GM19328 (cell line): ENCODE measurements around the gene SMURF1.
"Not testable (repeated sequence)": the region's sequence is repeated elsewhere in the genome, so short reads cannot be mapped to it uniquely, and the experiment has no call there.

Experiments
- ATAC-seq: cut with Tn5 transposase; IDR thresholded peaks from one replicate; pipeline ENCODE4 v1.9.1; 2021; ENCODE audit warnings: mild to moderate bottlenecking, moderate library complexity; ENCODE audit not compliant: unreplicated experiment

SMURF1 gene

DNA sequence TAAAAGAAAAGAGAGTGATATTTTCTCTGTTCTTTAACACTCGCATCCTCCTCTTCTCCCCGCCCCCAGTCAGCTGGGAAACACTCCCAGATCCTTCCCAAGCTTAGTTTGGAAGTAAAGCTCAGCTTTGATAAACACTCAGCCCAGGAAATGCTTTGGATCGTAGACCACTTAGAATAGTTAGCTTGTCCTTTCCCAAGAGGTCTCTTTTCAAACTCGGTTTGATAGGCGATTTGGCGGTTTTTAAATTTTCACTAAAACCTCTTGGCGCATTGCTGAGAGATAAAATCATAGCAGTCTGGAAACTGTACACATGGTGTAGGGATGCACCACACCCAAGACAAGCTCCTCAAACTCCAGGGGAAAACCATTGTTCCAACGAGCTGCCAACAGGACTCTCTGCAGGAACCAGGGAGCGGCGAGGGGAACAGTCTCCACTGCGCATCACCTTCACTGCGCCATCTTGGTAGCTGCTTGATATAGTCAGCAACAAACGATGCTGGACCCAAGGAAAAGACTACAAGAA lies 22.3 kb downstream of the SMURF1 start:
- ATAC-seq: no peak

DNA sequence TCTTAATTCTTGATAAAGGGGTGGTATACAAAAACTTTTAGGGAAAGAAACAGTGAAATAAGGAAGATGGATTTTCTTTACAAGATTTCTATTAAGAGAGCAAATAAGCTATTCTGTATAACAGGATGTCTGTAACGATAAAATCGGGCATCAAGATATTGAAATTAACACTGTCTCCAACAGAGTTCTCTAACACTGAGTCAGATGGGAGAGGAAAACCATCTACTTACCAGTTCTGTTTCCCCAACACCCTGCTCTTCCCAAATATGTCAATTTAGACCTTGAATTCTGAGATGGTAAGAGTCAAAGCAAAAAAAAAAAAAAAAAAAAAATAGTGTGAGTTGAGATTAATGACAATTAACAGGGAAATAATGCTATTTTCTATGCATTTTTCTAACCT lies 23.0 kb downstream of the SMURF1 start:
- ATAC-seq: no peak

GRCh38 chr7:99120501-99120900 lies 23.4 kb downstream of the SMURF1 start:
- ATAC-seq: no peak

- ATAC-seq: no peak
Observed at GRCh38 chr7:99118077-99118476, 25.8 kb downstream of the SMURF1 start.

GRCh38 chr7:99116144-99116543 lies 27.8 kb downstream of the SMURF1 start:
- no peak for ATAC-seq

DNA sequence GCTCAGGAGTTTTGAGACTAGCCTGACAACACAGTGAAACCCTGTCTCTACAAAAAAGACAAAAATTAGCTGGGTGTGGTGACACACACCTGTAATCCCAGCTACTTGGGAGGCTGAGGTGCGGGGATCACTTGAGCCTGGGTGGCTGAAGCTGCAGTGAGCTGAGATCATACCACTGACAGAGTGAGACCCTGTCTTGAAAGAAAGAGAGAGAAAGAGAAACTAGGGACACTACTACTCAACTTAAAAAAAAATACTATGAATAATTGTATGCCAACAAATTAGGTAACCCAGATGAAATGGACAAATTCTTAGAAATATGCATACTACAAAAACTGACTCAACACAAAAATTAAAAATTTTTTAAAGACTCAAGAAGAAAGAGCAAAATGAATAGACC lies 28.5 kb downstream of the SMURF1 start:
- ATAC-seq: no peak

- ATAC-seq: no peak
Observed at GRCh38 chr7:99112979-99113378, 30.9 kb downstream of the SMURF1 start.

DNA sequence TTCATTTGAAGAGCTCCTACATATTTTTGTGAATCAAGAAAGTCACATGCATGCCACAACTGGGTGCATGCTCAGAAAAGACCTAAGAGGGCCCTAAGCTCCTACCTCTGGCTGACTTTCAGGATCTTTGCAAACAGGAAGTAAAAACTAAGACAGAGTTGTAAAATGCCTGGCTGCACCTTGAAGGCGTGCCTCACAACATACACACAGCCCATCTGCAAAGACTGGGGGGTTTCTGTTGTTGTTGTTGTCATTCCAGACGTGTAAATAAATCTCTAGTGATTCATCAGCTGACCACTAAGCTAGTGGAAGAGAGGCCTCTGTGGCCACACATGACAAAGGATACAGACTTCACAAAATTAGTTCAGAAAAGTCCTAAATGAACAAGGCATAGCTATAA lies 31.8 kb downstream of the SMURF1 start:
- no peak for ATAC-seq

GRCh38 chr7:99111591-99111990 lies 32.3 kb downstream of the SMURF1 start:
- ATAC-seq: no peak

DNA sequence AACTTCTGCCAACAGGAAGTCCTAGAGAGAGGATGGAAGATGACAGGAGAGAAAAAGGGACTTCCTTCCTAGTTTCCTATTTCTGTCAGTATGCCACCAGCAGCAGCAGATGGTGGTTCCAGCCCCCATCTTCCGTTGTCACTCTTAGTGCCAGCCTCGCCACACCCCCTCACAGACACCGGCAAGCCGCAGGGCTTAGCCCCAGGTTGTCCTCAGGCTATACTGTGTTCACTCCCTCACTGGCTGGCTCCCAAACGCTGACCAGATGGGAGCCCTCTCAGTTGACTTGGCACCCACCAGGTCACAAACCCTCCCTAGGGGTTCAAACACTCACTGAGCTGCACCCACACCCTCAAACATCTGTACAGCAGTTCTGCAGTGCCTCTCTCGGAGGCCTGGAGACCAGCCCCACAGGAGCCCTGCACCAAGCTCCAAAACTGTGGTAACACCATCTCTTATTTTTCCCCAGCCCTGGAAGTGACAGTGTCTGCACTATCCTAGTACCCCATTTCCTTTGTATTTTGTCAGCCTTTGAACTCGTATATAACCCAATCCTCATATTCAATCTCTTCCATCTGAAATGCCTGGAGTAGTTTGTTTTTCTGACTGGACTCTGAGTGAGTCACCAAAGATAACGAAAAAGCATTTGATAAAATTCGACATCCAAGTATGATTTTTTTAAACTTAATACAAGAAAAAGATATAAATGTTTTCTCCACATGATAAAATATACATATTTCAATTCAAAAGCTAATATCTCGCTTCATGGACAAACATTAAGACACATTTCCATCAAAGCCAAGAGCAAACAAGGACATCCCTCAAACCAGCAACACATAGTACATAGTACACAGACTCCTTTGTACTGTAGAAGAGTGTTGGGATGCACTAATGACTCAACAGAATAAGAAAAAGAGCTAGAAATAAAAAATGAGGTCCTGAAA lies 34.5 kb downstream of the SMURF1 start:
- no peak for ATAC-seq

DNA sequence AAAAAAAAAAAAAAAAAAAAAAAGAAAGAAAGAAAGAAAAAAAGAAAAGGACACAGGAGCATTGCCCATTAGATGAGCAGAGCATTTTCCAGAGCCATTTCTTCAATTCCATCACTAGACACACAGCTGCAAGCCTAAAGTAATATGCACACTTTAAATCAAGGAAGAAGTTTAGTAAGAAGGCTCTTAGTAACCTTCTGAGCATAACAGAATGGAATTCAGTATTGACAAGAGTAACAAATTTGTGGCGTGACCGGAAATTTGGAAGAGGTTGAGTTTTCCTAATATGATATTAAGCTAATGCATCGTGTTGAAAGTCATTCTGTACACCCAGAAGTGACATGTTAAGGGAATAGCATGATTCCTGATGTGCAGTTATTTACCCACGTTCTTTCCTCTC lies 35.3 kb downstream of the SMURF1 start:
- ATAC-seq: no peak

GRCh38 chr7:99106821-99107241 lies 37.1 kb downstream of the SMURF1 start:
- no peak for ATAC-seq

DNA sequence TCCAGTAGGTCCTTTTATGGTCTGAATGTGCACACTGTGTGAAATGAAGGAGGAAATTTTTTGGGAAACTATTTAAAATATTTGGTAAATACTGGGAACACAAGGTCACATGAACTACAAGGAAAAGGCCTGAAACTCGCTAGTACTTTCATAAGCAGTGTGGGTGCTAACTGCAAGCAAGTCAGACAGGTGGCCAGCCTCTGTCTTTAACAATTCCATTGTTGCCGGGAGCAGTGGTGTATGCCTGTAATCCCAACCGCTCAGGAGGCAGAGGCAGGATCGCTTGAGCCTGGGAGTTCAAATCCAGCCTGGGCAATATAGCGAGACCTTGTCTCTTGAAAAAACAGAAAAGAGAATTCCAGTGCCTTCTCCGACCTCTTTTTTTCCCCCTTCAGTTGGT lies 37.5 kb downstream of the SMURF1 start:
- ATAC-seq: no peak

- ATAC-seq: no peak
Observed at GRCh38 chr7:99105756-99106155, 38.2 kb downstream of the SMURF1 start.

- no peak for ATAC-seq
Observed at GRCh38 chr7:99104631-99105030, 39.3 kb downstream of the SMURF1 start.

DNA sequence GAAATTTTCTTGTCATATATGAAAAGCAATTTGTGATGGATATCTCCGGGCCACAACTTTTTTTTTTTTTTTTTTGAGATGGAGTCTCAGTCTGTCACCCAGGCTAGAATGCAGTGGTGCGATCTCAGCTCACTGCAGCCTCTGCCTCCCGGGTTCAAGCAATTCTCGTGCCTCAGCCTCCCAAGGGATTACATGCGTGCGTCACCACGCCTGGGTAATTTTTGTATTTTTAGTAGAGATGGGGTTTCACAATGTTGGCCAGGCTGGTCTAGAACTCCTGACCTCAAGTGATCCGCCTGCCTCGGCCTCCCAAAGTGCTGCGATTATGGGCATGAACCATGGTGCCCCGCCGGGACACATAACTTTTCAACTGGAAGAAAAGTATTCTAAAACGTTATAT lies 40.1 kb downstream of the SMURF1 start:
- not testable (repeated sequence) for ATAC-seq

GRCh38 chr7:99102809-99103690 lies 40.9 kb downstream of the SMURF1 start:
- ATAC-seq: no peak

GRCh38 chr7:99102361-99102760 lies 41.5 kb downstream of the SMURF1 start:
- no peak for ATAC-seq

DNA sequence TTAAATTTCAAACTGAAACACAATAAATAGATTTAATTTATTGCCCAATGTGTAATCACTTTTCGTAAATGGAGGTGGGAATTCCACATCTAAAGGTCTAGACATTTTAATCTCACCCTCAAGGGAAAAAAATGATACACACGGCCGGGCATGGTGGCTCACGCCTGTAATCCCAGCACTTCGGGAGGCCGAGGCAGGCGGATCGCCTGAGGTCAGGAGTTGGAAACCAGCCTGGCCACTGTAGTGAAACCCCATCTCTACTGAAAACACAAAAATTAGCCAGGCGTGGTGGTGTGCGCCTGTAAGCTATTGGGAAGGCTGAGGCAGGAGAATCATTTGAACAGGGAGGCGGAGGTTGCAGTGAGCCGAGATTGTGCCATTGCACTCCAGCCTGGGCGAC lies 42.4 kb downstream of the SMURF1 start:
- not testable (repeated sequence) for ATAC-seq

DNA sequence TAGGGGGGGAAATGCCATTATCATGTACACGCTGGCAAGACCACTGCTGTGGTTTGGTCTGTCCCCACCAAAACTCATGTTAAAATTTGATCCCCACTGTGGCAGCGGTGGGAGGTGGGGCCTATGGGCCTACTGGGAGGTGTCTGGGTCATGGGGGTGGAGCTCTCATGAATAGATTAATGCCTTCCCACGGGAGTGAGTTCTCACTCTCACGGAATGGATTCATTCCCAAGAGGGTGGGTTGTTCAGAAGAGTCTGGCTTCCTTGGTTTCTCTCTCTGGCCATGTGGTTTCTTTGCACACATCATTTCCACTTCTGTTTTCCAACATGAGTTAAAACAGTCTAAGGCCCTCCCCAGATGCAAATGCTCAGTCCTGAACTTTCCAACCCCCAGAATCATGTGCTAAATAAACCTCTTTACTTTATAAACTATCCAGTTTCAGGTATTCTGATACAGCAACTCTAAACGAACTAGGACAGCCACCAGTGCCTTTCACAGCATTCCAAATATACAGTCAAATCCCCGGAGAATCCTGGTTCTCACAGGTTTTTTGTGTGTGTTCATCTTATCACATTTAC lies 44.3 kb downstream of the SMURF1 start:
- no peak for ATAC-seq

GRCh38 chr7:99098824-99099498 lies 44.9 kb downstream of the SMURF1 start:
- ATAC-seq: no peak
